MM.1S (cell line): ENCODE results near the gene AHNAK.

Experiments
- DNase-seq: peaks from one replicate; pipeline ENCODE4 v3.0.0-alpha.2; 2015
- H2AFZ ChIP-seq: fragments of 300-600 bp; sonication (generic); 2 replicates; pipeline ENCODE4 v1.6.0; 2016; ENCODE audit warnings: antibody characterized with exemption, low read length
- H3F3A ChIP-seq: fragments of 300-600 bp; sonication (generic); 2 replicates; pipeline ENCODE4 v1.6.1; 2016; ENCODE audit warnings: mild to moderate bottlenecking, antibody characterized with exemption, low read length, moderate library complexity, mixed read lengths; ENCODE audit not compliant: insufficient read depth
- H3K27ac ChIP-seq: fragments of 300-600 bp; sonication (generic); 2 replicates; pipeline ENCODE4 v1.5.1; 2016; ENCODE audit warnings: mild to moderate bottlenecking, low read length
- H3K27me3 ChIP-seq: fragments of 300-600 bp; sonication (generic); replicated peaks from 2 replicates; pipeline ENCODE4 v1.6.0; 2016; ENCODE audit warnings: low read length; ENCODE audit not compliant: insufficient read depth
- H3K36me3 ChIP-seq: fragments of 300-600 bp; sonication (generic); replicated peaks from 2 replicates; pipeline ENCODE4 v1.6.1; 2016; ENCODE audit warnings: mild to moderate bottlenecking, low read length, mixed read lengths; ENCODE audit not compliant: insufficient read depth
- H3K4me1 ChIP-seq: fragments of 300-600 bp; sonication (generic); 2 replicates; pipeline ENCODE4 v1.6.1; 2016; ENCODE audit warnings: low read length, mixed read lengths
- H3K4me2 ChIP-seq: fragments of 300-600 bp; sonication (generic); 2 replicates; pipeline ENCODE4 v1.6.0; 2016; ENCODE audit warnings: low read depth, low read length
- H3K4me3 ChIP-seq: fragments of 300-600 bp; sonication (generic); 2 replicates; pipeline ENCODE4 v1.5.1; 2016; ENCODE audit warnings: low read length, mixed read lengths
- H3K79me2 ChIP-seq: fragments of 300-600 bp; sonication (generic); 2 replicates; pipeline ENCODE4 v1.6.1; 2016; ENCODE audit warnings: mixed run types, low read length, mixed read lengths
- H3K9ac ChIP-seq: fragments of 300-600 bp; sonication (generic); 2 replicates; pipeline ENCODE4 v1.6.1; 2016; ENCODE audit warnings: low read length, mixed read lengths
- H3K9me2 ChIP-seq: fragments of 300-600 bp; sonication (generic); replicated peaks from 2 replicates; pipeline ENCODE4 v1.6.1; 2016; ENCODE audit warnings: mild to moderate bottlenecking, low read length, mixed read lengths; ENCODE audit not compliant: insufficient read depth
- H3K9me3 ChIP-seq: fragments of 300-600 bp; sonication (generic); replicated peaks from 2 replicates; pipeline ENCODE4 v1.6.1; 2016; ENCODE audit warnings: mild to moderate bottlenecking, low read length, mixed read lengths; ENCODE audit not compliant: insufficient read depth
- H4K20me1 ChIP-seq: fragments of 300-600 bp; sonication (generic); 2 replicates; pipeline ENCODE4 v1.6.1; 2016; ENCODE audit warnings: mild to moderate bottlenecking, low read length, moderate library complexity, mixed read lengths; ENCODE audit not compliant: insufficient read depth
- CTCF ChIP-seq: fragments of 300-600 bp; sonication (generic); IDR thresholded peaks from 2 replicates; pipeline ENCODE4 v1.5.1; 2016; ENCODE audit warnings: antibody characterized with exemption, low read length, mixed read lengths
- EZH2 ChIP-seq: fragments of 300-600 bp; sonication (generic); optimal IDR thresholded peaks from 2 replicates; pipeline ENCODE3; 2017; ENCODE audit warnings: low read depth, mild to moderate bottlenecking, antibody characterized with exemption, low read length, mixed read lengths
- EZH2phosphoT487 ChIP-seq: fragments of 300-600 bp; sonication (generic); IDR thresholded peaks from 2 replicates; pipeline ENCODE4 v1.6.1; 2018; ENCODE audit warnings: antibody characterized with exemption, low read length

Gene AHNAK

GRCh38 chr11:62542750-62543567, 3.6 kb downstream of the AHNAK start:
- Histone ChIP-seq H4K20me1 (no peaks in the 10 kb centered on the region), H3K9me3 (no peaks in the 10 kb centered on the region), H3K27me3 (peaks cover 25% of the 10 kb centered on the region), H3K27ac (no peak overlapping the region), H3F3A (peaks cover 15% of the 10 kb centered on the region), H3K4me1 (peaks cover 60% of the 10 kb centered on the region), H3K9ac (no peak overlapping the region; the same call in 1 of the 2 replicates), H3K36me3 (no peaks in the 10 kb centered on the region), H3K4me2 (peak overlapping the region; percentile 63), H3K4me3 (peak overlapping the region; percentile 18; the same call in 1 of the 2 replicates), H2AFZ (peak overlapping the region; percentile 31; the same call in 1 of the 2 replicates), H3K79me2 (peaks cover 24% of the 10 kb centered on the region), H3K9me2 (no peaks in the 10 kb centered on the region)
- TF ChIP-seq CTCF = peak; percentile 96
- TF ChIP-seq EZH2phosphoT487 = no peak
- DNase-seq = peak; percentile 67

GRCh38 chr11:62542111-62542745, 4.4 kb downstream of the AHNAK start:
- Histone ChIP-seq H3K9me3 (no peaks in the 10 kb centered on the region), H3K4me1 (peaks cover 60% of the 10 kb centered on the region), H3F3A (peaks cover 15% of the 10 kb centered on the region), H3K4me3 (no peak overlapping the region), H3K9ac (peak overlapping the region; percentile 6; the same call in 1 of the 2 replicates), H3K36me3 (no peaks in the 10 kb centered on the region), H3K79me2 (peaks cover 24% of the 10 kb centered on the region), H2AFZ (no peak overlapping the region; the same call in 1 of the 2 replicates), H3K4me2 (peak overlapping the region; percentile 63; the same call in 1 of the 2 replicates), H3K9me2 (no peaks in the 10 kb centered on the region), H4K20me1 (no peaks in the 10 kb centered on the region), H3K27me3 (peaks cover 18% of the 10 kb centered on the region), H3K27ac (peak overlapping the region; percentile 57; the same call in 1 of the 2 replicates)
- no peak for DNase-seq
- TF ChIP-seq CTCF = no peak
- no peak for TF ChIP-seq EZH2
- TF ChIP-seq EZH2phosphoT487 = no peak

GRCh38 chr11:62540804-62541701, 5.6 kb downstream of the AHNAK start:
- H3K9me3 ChIP-seq = no peaks in the 10 kb centered on the region
- peaks cover 60% of the 10 kb centered on the region for H3K4me1 ChIP-seq
- no peak for DNase-seq
- no peaks in the 10 kb centered on the region for H3K36me3 ChIP-seq
- H4K20me1 ChIP-seq = no peaks in the 10 kb centered on the region
- H3K79me2 ChIP-seq = peaks cover 24% of the 10 kb centered on the region
- peaks cover 9% of the 10 kb centered on the region for H3K27me3 ChIP-seq
- peak overlapping the region; percentile 6; the same call in 1 of the 2 replicates for H3K9ac ChIP-seq
- no peak for TF ChIP-seq EZH2
- TF ChIP-seq EZH2phosphoT487 = no peak
- TF ChIP-seq CTCF = no peak
- H3K9me2 ChIP-seq = no peaks in the 10 kb centered on the region
- peak overlapping the region; percentile 57 for H2AFZ ChIP-seq
- peaks cover 15% of the 10 kb centered on the region for H3F3A ChIP-seq
- peak overlapping the region; percentile 13; the same call in 1 of the 2 replicates for H3K4me3 ChIP-seq
- H3K4me2 ChIP-seq = peak overlapping the region; percentile 63
- H3K27ac ChIP-seq = peak overlapping the region; percentile 57; the same call in 1 of the 2 replicates
